GM12865 (cell line): ENCODE measurements around the gene PDRG1.

ENCODE experiments used
- DNase-seq: peaks from one replicate; pipeline ENCODE4 v3.0.0; 2010; ENCODE audit warnings: low read depth
- H3K4me3 ChIP-seq: 2 replicates; pipeline ENCODE4 v1.5.1; 2011; ENCODE audit warnings: mild to moderate bottlenecking, low read depth, low read length, control low read depth
- CTCF ChIP-seq: IDR thresholded peaks from 2 replicates; pipeline ENCODE4 v1.5.1; 2011; ENCODE audit warnings: low read length, control low read depth, low read depth, inconsistent platforms; ENCODE audit not compliant: insufficient read depth; ENCODE audit errors: missing control alignments

Gene PDRG1

GRCh38 chr20:31943052-31943471 is 8.8 kb downstream of the PDRG1 start:
- no peak for DNase-seq
- H3K4me3 ChIP-seq: no peak overlapping the region
- no peak for TF ChIP-seq CTCF

- no peak for DNase-seq
- no peak for TF ChIP-seq CTCF
- H3K4me3 ChIP-seq: no peak overlapping the region
Observed at GRCh38 chr20:31939661-31940060, 12.2 kb downstream of the PDRG1 start.

GRCh38 chr20:31937820-31938219 is 14.0 kb downstream of the PDRG1 start:
- DNase-seq: no peak
- no peak overlapping the region for H3K4me3 ChIP-seq
- TF ChIP-seq CTCF: no peak

GRCh38 chr20:31936420-31936819 is 15.4 kb downstream of the PDRG1 start:
- H3K4me3 ChIP-seq: no peak overlapping the region
- no peak for TF ChIP-seq CTCF
- no peak for DNase-seq

- no peak overlapping the region for H3K4me3 ChIP-seq
- peak; percentile 2 for TF ChIP-seq CTCF
- DNase-seq: peak; percentile 11
Observed at GRCh38 chr20:31934968-31935764, 16.7 kb downstream of the PDRG1 start.

- DNase-seq: no peak
- no peak for TF ChIP-seq CTCF
- H3K4me3 ChIP-seq: no peak overlapping the region
Observed at GRCh38 chr20:31934491-31934890, 17.4 kb downstream of the PDRG1 start.

- no peak for TF ChIP-seq CTCF
- no peak overlapping the region for H3K4me3 ChIP-seq
- DNase-seq: no peak
Observed at GRCh38 chr20:31933698-31934097, 18.1 kb downstream of the PDRG1 start.
